Gastroesophageal sphincter (tissue), 4 donors: Measurements from ENCODE around the gene CCP110. TPM values are rescaled to one million over a fixed set of nuclear protein-coding genes. Genes with fewer than 3 reads are reported as not detected.
A peak's percentile ranks its signal among the peaks of the same experiment; 100 is the strongest.

ENCODE experiments used
- ATAC-seq: fragments of 150-250 bp; one replicate; pipeline ENCODE4 v1.9.1; 2016; ENCODE audit warnings: mild to moderate bottlenecking, moderate library complexity
- H3K27ac ChIP-seq, 4 donors: fragments of 200-600 bp; sonication (generic) in 3 of 4; 1 replicate in 3 of 4; 2 replicates in 1 of 4; pipeline ENCODE4 v1.5.1; 2016 to 2019
- H3K27me3 ChIP-seq: fragments of 200-600 bp; sonication (generic); one replicate; pipeline ENCODE4 v1.5.1; 2019
- H3K36me3 ChIP-seq, 2 donors: fragments of 200-600 bp; sonication (generic); one replicate each; pipeline ENCODE4 v1.5.1; 2019; ENCODE audit warnings: control low read depth in 1 of 2
- H3K4me1 ChIP-seq, 3 donors: fragments of 200-600 bp; sonication (generic); 1 replicate in 2 of 3; 2 replicates in 1 of 3; pipeline ENCODE4 v1.5.1; 2016 to 2019; ENCODE audit warnings: control low read depth in 2 of 3
- H3K4me3 ChIP-seq, 2 donors: fragments of 200-600 bp; sonication (generic); one replicate each; pipeline ENCODE4 v1.5.1; 2019; ENCODE audit warnings: mild to moderate bottlenecking in 1 of 2, moderate library complexity in 1 of 2
- H3K9me3 ChIP-seq, 3 donors: fragments of 200-600 bp; sonication (generic); one replicate each; pipeline ENCODE4 v1.5.1; 2017 to 2019; ENCODE audit warnings: control low read depth in 2 of 3
- EP300 ChIP-seq: sonication (generic); formaldehyde crosslinking; IDR thresholded peaks from one replicate; pipeline ENCODE4 v1.6.1; 2017; ENCODE audit warnings: antibody characterized with exemption, mild to moderate bottlenecking
- POLR2A ChIP-seq, 2 donors: fragments of 450-650 bp; IDR thresholded peaks; one replicate each; pipeline ENCODE4 v1.6.1; 2017; ENCODE audit warnings: antibody characterized with exemption in 2 of 2, mild to moderate bottlenecking in 2 of 2, moderate library complexity in 1 of 2
- POLR2AphosphoS5 ChIP-seq: sonication (generic); formaldehyde crosslinking; IDR thresholded peaks from one replicate; pipeline ENCODE4 v1.6.1; 2017; ENCODE audit warnings: antibody characterized with exemption
- WGBS, 2 donors: methylation state at CpG; one replicate each; pipeline ENCODE4 v1.1.5; 2018; ENCODE audit warnings: low coverage in 1 of 2; 5-methylcytosine and 5-hydroxymethylcytosine counted together
- total RNA-seq, 4 donors: library from RNA; depleted of rRNA; stranded (reverse); fragments of >200 nt; gene quantifications; one replicate each; pipeline ENCODE4 v1.1.0, GENCODE V29; 2016
- TF ChIP-seq, protein P1 (sequence below), 4 experiments: fragments of 200-600 bp in 2 of 4; fragments of 450-650 bp in 2 of 4; sonication (generic) in 1 of 4; IDR thresholded peaks; one replicate each; pipeline ENCODE4 v1.5.1; 2017 to 2019; ENCODE audit warnings: antibody characterized with exemption in 4 of 4, mild to moderate bottlenecking in 2 of 4, moderate library complexity in 2 of 4

CCP110 gene
- total RNA-seq, 4 donors from 2014 or later: 15.9 to 19.1 (median 17.5) TPM

DNA sequence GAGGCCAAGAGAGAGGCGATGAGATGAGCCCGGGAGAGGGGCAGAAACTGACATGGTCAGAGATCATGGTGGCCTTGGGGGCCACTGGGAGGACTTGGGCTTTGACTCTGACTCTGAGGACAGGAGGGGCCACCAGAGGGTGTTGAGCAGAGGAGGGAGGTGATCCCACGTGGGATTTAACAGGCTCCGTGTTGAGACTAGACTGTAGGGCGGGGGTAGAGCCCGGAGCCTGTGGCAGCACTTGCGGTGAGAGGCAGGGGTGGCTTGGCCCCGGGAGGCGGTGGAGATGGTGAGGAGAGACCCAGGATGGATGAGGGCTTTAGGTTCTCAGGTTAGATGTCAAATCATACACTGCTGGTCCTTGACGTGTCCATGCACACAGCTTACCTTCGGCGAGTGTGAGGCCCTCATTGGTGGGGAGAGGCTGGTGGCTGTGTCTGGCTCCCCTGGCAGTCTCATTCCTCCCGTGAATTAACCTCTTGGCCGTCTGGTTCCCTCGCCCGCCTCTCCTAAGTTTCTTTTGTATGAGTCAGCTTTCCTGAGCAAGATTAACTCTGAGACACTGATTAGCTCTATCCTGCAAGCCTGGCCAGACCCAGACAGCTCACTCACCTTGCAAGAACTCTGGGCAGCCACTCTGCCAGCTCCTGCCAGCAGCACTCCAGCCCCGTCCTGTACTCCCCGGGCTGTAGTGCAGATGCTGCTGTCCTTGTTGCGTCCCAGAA, 71.5 kb downstream of the CCP110 start:
- WGBS, 2 donors: 36 to 56% methylated on average over 7 to 13 of the region's 19 CpGs
- Histone ChIP-seq H3K27me3 (no peaks in the 10 kb centered on the region), H3K9me3 (no peaks in the 10 kb centered on the region), H3K4me1 (peaks cover 0 to 18% (median 9%) of the 10 kb centered on the region in 3 donors), H3K27ac (peak overlapping the region in 2 of 4 donors; percentile 52 to 59), H3K36me3 (peaks cover 0 to 83% of the 10 kb centered on the region in 2 donors), H3K4me3 (no peak overlapping the region)
- ATAC-seq: peak; percentile 75
- TF ChIP-seq POLR2AphosphoS5 (no peak), EP300 (no peak), POLR2A (IDR thresholded peaks at IDR 0.05) (no peak)
- TF ChIP-seq, protein P1, sequence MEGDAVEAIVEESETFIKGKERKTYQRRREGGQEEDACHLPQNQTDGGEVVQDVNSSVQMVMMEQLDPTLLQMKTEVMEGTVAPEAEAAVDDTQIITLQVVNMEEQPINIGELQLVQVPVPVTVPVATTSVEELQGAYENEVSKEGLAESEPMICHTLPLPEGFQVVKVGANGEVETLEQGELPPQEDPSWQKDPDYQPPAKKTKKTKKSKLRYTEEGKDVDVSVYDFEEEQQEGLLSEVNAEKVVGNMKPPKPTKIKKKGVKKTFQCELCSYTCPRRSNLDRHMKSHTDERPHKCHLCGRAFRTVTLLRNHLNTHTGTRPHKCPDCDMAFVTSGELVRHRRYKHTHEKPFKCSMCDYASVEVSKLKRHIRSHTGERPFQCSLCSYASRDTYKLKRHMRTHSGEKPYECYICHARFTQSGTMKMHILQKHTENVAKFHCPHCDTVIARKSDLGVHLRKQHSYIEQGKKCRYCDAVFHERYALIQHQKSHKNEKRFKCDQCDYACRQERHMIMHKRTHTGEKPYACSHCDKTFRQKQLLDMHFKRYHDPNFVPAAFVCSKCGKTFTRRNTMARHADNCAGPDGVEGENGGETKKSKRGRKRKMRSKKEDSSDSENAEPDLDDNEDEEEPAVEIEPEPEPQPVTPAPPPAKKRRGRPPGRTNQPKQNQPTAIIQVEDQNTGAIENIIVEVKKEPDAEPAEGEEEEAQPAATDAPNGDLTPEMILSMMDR (IDR thresholded peaks at IDR 0.05): no peak

GRCh38 chr16:19598805-19599510, 75.2 kb downstream of the CCP110 start:
- no peak for TF ChIP-seq POLR2AphosphoS5
- Histone ChIP-seq H3K27me3 (no peaks in the 10 kb centered on the region), H3K9me3 (no peaks in the 10 kb centered on the region), H3K27ac (no peak overlapping the region), H3K36me3 (peaks cover 0 to 82% of the 10 kb centered on the region in 2 donors), H3K4me3 (no peak overlapping the region), H3K4me1 (peaks cover 0 to 12% (median 9%) of the 10 kb centered on the region in 3 donors)
- WGBS, 2 donors: 58 to 86% methylated on average over 2 to 6 of the region's 6 CpGs
- ATAC-seq: no peak

DNA sequence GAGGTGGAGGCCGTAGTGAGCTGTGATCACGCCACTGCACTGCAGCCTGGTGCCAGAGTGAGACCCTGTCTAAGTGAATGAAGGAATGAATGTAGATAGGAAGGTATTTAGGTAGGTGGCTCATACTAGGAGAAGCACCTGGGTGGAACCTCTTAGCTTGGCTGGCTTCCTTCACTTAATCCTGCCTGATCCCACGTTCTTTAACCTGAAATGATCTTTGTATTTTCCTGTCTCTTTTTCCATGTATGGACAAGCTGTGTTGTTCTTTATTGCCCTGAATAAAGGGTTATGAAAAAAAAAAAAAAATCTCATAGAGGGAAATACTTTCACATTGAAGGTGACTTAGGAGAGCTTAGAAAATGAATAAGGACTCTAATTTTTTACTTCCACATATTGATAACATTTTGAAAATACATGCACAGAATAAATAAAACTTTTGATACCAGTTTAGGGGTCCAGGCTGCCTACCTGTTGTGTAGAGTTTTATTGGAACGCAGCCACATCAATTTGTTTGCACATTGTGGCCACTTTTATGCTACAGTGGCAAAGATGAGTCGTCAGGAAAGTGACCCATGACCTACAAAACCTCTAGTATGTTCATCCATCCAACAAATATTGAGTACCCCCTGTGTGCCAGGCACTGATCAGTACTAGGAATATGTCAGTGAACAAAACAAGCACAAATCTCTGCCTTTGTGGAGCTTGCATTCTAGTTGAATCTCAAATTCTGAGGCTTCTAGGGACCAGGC, 76.4 kb downstream of the CCP110 start:
- no peak for ATAC-seq
- TF ChIP-seq POLR2A (IDR thresholded peaks at IDR 0.05) (no peak), EP300 (no peak), POLR2AphosphoS5 (no peak)
- TF ChIP-seq, protein P1 (IDR thresholded peaks at IDR 0.05): no peak
- Histone ChIP-seq H3K4me3 (no peak overlapping the region), H3K27ac (no peak overlapping the region), H3K4me1 (peaks cover 0 to 7% (median 5%) of the 10 kb centered on the region in 3 donors), H3K27me3 (no peaks in the 10 kb centered on the region), H3K9me3 (no peaks in the 10 kb centered on the region), H3K36me3 (peaks cover 0 to 79% of the 10 kb centered on the region in 2 donors)
- 69 to 90% methylated on average over 3 to 4 of the region's 5 CpGs for WGBS, 2 donors

DNA sequence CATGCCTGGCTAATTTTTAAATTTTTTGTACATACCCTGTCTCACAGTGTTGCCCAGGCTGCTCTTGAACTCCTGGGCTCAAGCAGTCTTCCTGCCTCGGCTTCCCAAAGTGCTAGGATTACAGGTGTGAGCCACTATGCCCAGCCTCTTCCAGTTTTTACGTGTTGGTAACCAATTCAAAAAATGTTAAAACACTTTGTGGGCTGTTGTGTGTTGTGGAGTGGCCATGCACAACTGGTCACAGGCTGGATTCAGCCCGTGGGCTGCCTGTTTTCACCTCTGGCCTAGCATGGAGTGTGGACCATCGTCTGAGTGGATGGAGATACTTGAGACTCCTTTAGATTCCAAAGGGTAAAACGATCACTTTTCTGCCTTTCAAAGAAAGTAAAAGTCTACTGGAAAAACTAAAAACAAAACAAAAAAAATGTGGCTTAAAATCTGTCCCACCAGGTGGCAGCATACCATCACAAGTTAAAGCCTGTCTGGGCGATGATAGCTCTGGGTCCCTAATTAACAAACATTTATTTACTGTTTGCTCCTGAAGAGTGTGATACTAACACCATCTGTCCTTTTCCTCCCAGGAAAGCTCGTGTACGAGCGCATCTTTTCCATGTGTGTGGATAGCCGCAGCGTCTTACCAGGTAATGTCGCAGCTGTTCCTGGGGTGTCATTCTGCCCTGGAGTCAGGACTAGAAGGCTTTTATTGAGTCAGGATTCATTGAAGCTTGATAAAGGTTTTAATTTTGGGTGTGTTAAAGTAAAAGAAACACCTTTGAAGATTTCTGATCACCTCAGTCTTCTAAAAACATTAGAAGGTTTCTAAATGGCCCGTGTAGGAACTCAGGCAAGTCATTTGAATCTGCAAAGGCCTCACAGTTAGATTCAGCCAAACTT, 77.6 kb downstream of the CCP110 start:
- Histone ChIP-seq H3K36me3 (peaks cover 0 to 78% of the 10 kb centered on the region in 2 donors), H3K9me3 (no peaks in the 10 kb centered on the region), H3K4me3 (no peak overlapping the region), H3K27ac (peak overlapping the region in 1 of 4 donors; percentile 13), H3K4me1 (no peaks in the 10 kb centered on the region), H3K27me3 (no peaks in the 10 kb centered on the region)
- TF ChIP-seq EP300: no peak
- TF ChIP-seq, protein P1 (IDR thresholded peaks at IDR 0.05): peak in 3 of 4 experiments; percentile 61 to 67 (median 64)
- TF ChIP-seq POLR2AphosphoS5: no peak
- 43 to 58% methylated on average over 7 to 13 of the region's 13 CpGs for WGBS, 2 donors
- ATAC-seq: no peak

Other genes with a start within 250 kb of the CCP110 start
- not detected for gene CLEC19A, start 238.2 kb upstream of the CCP110 start, total RNA-seq
- 1 to 10 TPM in 1 of 4 donors, not detected in 3; 3.0 TPM for gene TMC5, start 106.1 kb upstream of the CCP110 start, total RNA-seq
- gene GDE1, start 1.8 kb upstream of the CCP110 start, total RNA-seq: 100 to 1,000 TPM in 2 of 4 donors, 10 to 100 TPM in 2; 80.9 to 143 (median 108) TPM
- 10 to 100 TPM; 39.0 to 59.6 (median 46.9) TPM for gene VPS35L, start 31.8 kb downstream of the CCP110 start, total RNA-seq
- gene KNOP1, start 194.3 kb downstream of the CCP110 start, total RNA-seq: 10 to 100 TPM in 3 of 4 donors, 1 to 10 TPM in 1; 6.9 to 14.5 (median 11.9) TPM
- 10 to 100 TPM in 3 of 4 donors, 1 to 10 TPM in 1; 9.0 to 16.3 (median 14.5) TPM for gene IQCK, start 194.3 kb downstream of the CCP110 start, total RNA-seq